ENCODE measurements around the gene HIVEP3. TPM values are rescaled to one million over a fixed set of nuclear protein-coding genes. Genes with fewer than 3 reads are reported as not detected.

Gene HIVEP3
- total RNA-seq, 3 donors from 2014 or later, result 4.9 to 6.5 (median 6.1) TPM

GRCh38 chr1:41920658-41921057 lies 1.9 kb upstream of the HIVEP3 start:
- no peaks in the 10 kb centered on the region for H3K36me3 ChIP-seq (ENCODE audit: low read depth)
- DNase-seq, result no peak
- H3K9me3 ChIP-seq, result no peaks in the 10 kb centered on the region
- no peak for ATAC-seq
- no peak for TF ChIP-seq CTCF (IDR thresholded peaks at IDR 0.05)
- H3K4me1 ChIP-seq (ENCODE audit: low read depth), result peaks cover 10% of the 10 kb centered on the region
- intact Hi-C loops (cut with DNase I, micrococcal nuclease), result no loop called here
- no peak overlapping the region for H3K4me3 ChIP-seq

GRCh38 chr1:41919764-41920397 lies 1.2 kb upstream of the HIVEP3 start:
- Histone ChIP-seq H3K4me1 (ENCODE audit: low read depth) (peaks cover 13% of the 10 kb centered on the region), H3K4me3 (no peak overlapping the region), H3K9me3 (no peaks in the 10 kb centered on the region), H3K36me3 (ENCODE audit: low read depth) (no peaks in the 10 kb centered on the region)
- intact Hi-C loops (cut with DNase I, micrococcal nuclease), result no loop called here
- no peak for TF ChIP-seq CTCF (IDR thresholded peaks at IDR 0.05)
- ATAC-seq (peak; percentile 68), DNase-seq (peak; percentile 42 to 78 (median 59))

- TF ChIP-seq CTCF (IDR thresholded peaks at IDR 0.05), result no peak
- Histone ChIP-seq H3K4me3 (no peak overlapping the region), H3K4me1 (ENCODE audit: low read depth) (peaks cover 13% of the 10 kb centered on the region), H3K36me3 (ENCODE audit: low read depth) (no peaks in the 10 kb centered on the region), H3K9me3 (no peaks in the 10 kb centered on the region)
- no peak for ATAC-seq
- intact Hi-C loops (cut with DNase I, micrococcal nuclease), result no loop called here
- DNase-seq, result no peak
Measured at GRCh38 chr1:41919131-41919530, 409 bp upstream of the HIVEP3 start.

GRCh38 chr1:41917835-41918449 lies 780 bp downstream of the HIVEP3 start:
- ATAC-seq (peak; percentile 75), DNase-seq (peak; percentile 43 to 62 (median 58))
- intact Hi-C loops (cut with DNase I, micrococcal nuclease), result no loop called here
- peaks cover 13% of the 10 kb centered on the region for H3K4me1 ChIP-seq (ENCODE audit: low read depth)
- no peak for TF ChIP-seq CTCF (IDR thresholded peaks at IDR 0.05)
- H3K9me3 ChIP-seq, result no peaks in the 10 kb centered on the region
- H3K4me3 ChIP-seq, result no peak overlapping the region
- no peaks in the 10 kb centered on the region for H3K36me3 ChIP-seq (ENCODE audit: low read depth)

- H3K4me3 ChIP-seq, result no peak overlapping the region
- no peak for ATAC-seq
- intact Hi-C loops (cut with DNase I, micrococcal nuclease), result no loop called here
Measured at GRCh38 chr1:41917076-41917475, 1.6 kb downstream of the HIVEP3 start.

More at GRCh38 chr1:41917076-41917475, 1.6 kb downstream of the HIVEP3 start:
- Histone ChIP-seq H3K4me1 (ENCODE audit: low read depth) (peaks cover 13% of the 10 kb centered on the region), H3K9me3 (no peaks in the 10 kb centered on the region), H3K36me3 (ENCODE audit: low read depth) (no peaks in the 10 kb centered on the region)
- DNase-seq, result no peak
- TF ChIP-seq CTCF (IDR thresholded peaks at IDR 0.05), result no peak

Measured in mucosa of descending colon (tissue), 3 donors.